HFFc6 (cell line): ENCODE measurements around the gene MRPL45. TPM values are rescaled to one million over a fixed set of nuclear protein-coding genes. Genes with fewer than 3 reads are reported as not detected.

Experiments used
- DNase-seq: peaks from one replicate; pipeline ENCODE4 v3.0.0-alpha.2; 2018
- H3K27ac Mint-ChIP-seq: 2 replicates; pipeline ENCODE4 v1.8.0; 2020; ENCODE audit warnings: mild to moderate bottlenecking, mixed read lengths
- H3K27me3 Mint-ChIP-seq: 2 replicates; pipeline ENCODE4 v1.8.0; 2021; ENCODE audit warnings: mild to moderate bottlenecking, moderate library complexity, mixed read lengths; ENCODE audit not compliant: insufficient read depth
- H3K36me3 Mint-ChIP-seq: 2 replicates; pipeline ENCODE4 v1.8.0; 2021; ENCODE audit warnings: low read depth, mixed read lengths
- H3K4me1 Mint-ChIP-seq: 2 replicates; pipeline ENCODE4 v1.8.0; 2020; ENCODE audit warnings: low read depth, mixed read lengths
- H3K4me3 Mint-ChIP-seq: 2 replicates; pipeline ENCODE4 v1.8.0; 2020; ENCODE audit warnings: mild to moderate bottlenecking, moderate library complexity, mixed read lengths
- H3K9me3 Mint-ChIP-seq: 2 replicates; pipeline ENCODE4 v1.8.0; 2020; ENCODE audit warnings: mild to moderate bottlenecking, mixed read lengths
- total RNA-seq, 6 experiments: library from RNA; stranded (reverse); fragmentation: NEBNext Ultra II Directional; extraction: Animal tissue kit (Norgen Biotek cat#: 25700); gene quantifications; 2 replicates in 1 of 6; 3 replicates in 5 of 6; pipeline ENCODE4 v1.2.3, GENCODE V29; 2021
- TF ChIP-seq, protein P1 (sequence below): fragments of 200-600 bp; sonication (generic); IDR thresholded peaks from 2 replicates; pipeline ENCODE4 v1.5.0; 2021; ENCODE audit warnings: antibody characterized with exemption, mild to moderate bottlenecking

MRPL45 gene
- total RNA-seq, 6 experiments from 2014 or later, result 35.7 to 43.3 (median 42.1) TPM

- H3K4me3 Mint-ChIP-seq, result no peak overlapping the region
- no peak overlapping the region for H3K27ac Mint-ChIP-seq
- H3K4me1 Mint-ChIP-seq, result no peaks in the 10 kb centered on the region
- H3K27me3 Mint-ChIP-seq, result peaks cover 40% of the 10 kb centered on the region
- no peaks in the 10 kb centered on the region for H3K36me3 Mint-ChIP-seq
- DNase-seq, result no peak
- H3K9me3 Mint-ChIP-seq, result no peaks in the 10 kb centered on the region
- TF ChIP-seq, protein P1, sequence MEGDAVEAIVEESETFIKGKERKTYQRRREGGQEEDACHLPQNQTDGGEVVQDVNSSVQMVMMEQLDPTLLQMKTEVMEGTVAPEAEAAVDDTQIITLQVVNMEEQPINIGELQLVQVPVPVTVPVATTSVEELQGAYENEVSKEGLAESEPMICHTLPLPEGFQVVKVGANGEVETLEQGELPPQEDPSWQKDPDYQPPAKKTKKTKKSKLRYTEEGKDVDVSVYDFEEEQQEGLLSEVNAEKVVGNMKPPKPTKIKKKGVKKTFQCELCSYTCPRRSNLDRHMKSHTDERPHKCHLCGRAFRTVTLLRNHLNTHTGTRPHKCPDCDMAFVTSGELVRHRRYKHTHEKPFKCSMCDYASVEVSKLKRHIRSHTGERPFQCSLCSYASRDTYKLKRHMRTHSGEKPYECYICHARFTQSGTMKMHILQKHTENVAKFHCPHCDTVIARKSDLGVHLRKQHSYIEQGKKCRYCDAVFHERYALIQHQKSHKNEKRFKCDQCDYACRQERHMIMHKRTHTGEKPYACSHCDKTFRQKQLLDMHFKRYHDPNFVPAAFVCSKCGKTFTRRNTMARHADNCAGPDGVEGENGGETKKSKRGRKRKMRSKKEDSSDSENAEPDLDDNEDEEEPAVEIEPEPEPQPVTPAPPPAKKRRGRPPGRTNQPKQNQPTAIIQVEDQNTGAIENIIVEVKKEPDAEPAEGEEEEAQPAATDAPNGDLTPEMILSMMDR, result no peak
These were observed 34.0 kb downstream of the MRPL45 start for GRCh38 chr17:38330941-38331411.

DNA sequence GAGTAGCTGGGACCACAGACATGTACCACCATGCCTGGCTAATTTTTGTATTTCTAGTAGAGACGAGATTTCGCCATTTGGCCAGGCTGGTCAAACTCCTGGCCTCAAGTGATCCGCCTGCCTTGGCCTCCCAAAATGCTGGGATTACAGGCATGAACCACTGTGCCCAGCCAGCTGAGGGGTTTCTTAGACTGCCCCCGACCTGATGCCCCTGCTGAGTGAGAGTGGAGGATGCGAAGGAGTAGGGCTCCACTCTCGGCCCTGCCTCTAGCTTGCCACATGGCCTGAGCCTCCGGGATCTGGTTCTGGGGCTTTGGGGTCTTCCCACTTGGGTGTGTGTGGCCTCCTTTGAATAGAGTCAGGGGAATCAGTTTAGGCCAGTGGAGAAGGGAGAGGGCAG lies 35.8 kb downstream of the MRPL45 start:
- H3K4me1 Mint-ChIP-seq, result no peaks in the 10 kb centered on the region
- H3K27me3 Mint-ChIP-seq, result peaks cover 41% of the 10 kb centered on the region
- no peaks in the 10 kb centered on the region for H3K36me3 Mint-ChIP-seq
- DNase-seq, result no peak
- no peak overlapping the region for H3K4me3 Mint-ChIP-seq
- TF ChIP-seq, protein P1, result no peak
- no peaks in the 10 kb centered on the region for H3K9me3 Mint-ChIP-seq
- no peak overlapping the region for H3K27ac Mint-ChIP-seq

DNA sequence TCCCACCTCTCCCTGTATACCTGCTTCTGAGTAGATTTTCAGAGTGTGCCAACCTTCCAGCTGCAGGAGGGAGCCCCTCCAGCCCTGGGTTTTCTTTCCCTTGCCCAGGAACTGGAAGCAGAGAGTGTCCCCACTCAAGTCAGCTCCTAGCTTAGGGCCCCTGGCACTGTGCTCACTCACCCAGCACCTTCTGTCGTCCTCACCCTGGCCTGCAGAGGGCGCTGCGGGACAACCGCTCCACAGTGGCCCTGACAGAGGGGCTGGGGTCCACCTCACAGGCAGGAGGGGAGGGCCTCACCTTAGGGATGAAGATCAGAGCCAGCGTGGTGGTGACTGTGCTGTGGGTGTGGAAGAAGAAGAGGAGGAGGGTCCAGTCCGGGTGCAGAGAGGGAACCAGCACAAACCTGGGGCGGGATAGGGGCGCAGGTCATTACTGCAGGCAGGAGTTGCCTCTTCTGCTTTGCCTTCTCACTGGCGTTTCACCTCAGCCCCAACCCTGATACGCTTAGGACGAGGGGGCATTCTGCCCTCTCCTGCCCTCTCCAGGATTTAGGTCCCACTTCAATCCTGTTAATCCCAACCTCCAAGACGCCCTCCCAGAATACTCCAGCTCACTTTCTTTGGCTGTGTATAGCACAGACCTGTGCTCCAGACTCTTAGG lies 36.8 kb downstream of the MRPL45 start:
- H3K27ac Mint-ChIP-seq, result no peak overlapping the region
- no peak overlapping the region for H3K4me3 Mint-ChIP-seq
- no peaks in the 10 kb centered on the region for H3K4me1 Mint-ChIP-seq
- H3K9me3 Mint-ChIP-seq, result no peaks in the 10 kb centered on the region
- no peaks in the 10 kb centered on the region for H3K36me3 Mint-ChIP-seq
- TF ChIP-seq, protein P1, result peak; percentile 88
- peaks cover 43% of the 10 kb centered on the region for H3K27me3 Mint-ChIP-seq
- DNase-seq, result no peak

DNA sequence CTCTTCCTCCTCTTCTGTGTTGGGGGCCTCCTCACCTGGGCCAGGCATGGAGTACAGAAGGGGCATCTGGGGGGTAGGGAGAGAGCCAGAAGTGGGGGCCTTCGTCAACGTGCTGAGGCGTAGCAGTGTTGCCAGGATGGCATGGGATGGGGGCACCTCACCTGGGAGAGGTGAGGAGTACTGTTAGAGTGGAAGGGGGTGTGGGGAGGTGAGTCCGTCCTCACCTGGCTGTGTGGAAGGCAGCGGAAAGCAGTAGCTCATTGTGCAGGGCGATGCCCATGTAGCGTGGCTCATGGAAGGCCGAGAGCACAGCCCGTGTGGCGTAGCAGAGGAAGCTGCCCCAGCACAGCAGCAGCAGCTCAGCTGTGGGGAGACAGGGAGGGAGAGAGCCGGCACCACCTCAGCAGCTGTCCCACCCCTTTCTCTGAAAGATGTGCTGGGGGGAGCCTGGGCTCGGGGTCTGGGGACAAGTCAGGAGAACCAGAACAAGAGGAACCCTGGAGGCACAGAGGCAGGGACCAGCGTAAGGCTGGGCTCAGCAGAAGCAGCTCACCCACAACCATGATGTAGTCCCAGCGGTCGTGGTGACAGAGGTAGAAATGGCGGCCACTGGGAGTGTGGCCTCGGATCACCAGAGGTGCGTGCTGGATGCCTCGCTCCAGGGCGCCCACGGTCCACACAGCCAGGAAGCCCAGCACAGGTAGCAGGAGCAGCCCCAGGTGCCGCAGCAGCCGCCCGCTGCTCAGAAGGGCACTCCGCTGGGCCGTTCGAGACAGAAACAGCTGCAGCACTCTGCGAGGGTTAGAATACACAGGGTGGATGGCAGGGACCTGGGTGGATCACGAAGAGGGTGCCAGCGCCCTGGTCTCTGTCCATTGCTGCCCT lies 37.8 kb downstream of the MRPL45 start:
- Mint-ChIP-seq H3K4me1 (no peaks in the 10 kb centered on the region), H3K4me3 (no peak overlapping the region), H3K36me3 (no peaks in the 10 kb centered on the region), H3K27ac (no peak overlapping the region), H3K9me3 (no peaks in the 10 kb centered on the region), H3K27me3 (peaks cover 42% of the 10 kb centered on the region)
- DNase-seq, result no peak
- TF ChIP-seq, protein P1, result no peak

DNA sequence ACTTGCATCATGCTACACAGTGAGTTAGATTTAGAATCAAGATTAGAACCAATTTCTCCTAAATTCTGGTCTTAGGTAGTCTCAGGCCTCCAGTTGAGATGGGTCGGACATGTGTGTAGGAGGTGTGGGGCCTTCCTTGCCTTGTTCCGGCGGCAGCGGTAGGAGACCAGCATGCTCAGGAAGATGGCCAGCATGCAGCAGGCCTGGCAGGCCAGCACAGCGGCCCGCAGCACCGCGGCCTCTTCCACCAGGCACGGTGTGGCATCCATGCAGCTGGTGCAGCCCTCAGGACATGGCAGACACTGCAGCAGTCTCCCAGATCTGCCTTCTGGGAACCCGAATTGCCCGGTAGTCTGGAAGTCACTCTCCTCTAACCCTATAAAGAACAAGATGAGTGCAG lies 39.9 kb downstream of the MRPL45 start:
- H3K4me3 Mint-ChIP-seq, result no peak overlapping the region
- no peaks in the 10 kb centered on the region for H3K36me3 Mint-ChIP-seq
- H3K27me3 Mint-ChIP-seq, result peaks cover 43% of the 10 kb centered on the region
- DNase-seq, result no peak
- H3K4me1 Mint-ChIP-seq, result no peaks in the 10 kb centered on the region
- TF ChIP-seq, protein P1, result no peak
- H3K9me3 Mint-ChIP-seq, result no peaks in the 10 kb centered on the region
- no peak overlapping the region for H3K27ac Mint-ChIP-seq
